ENCODE data around the gene C9orf40.

C9orf40 gene

GRCh38 chr9:74935008-74935407 lies 17.7 kb downstream of the C9orf40 start:
- DNase-seq: no peak

DNA sequence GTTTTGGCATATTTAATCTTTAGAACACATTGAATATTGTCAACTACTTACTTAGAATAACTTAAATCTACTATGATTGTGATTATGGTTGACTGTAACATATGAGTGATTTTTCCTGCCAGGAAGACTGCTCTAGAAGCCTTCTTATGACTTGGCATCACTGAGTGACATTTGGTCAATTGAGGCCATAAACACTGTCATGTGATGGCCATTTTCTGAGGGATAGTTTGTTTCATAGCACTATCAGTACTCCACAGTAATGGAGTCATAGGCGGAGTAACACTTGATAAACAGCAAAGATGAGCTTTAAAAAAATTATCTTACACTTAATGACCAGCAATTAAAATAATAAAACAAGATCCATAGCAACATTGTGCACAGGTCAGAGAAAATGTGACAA lies 31.0 kb downstream of the C9orf40 start:
- DNase-seq: no peak

- no peak for DNase-seq
These were observed 31.6 kb downstream of the C9orf40 start for GRCh38 chr9:74920944-74921626.

- no peak for DNase-seq
These were observed 42.7 kb downstream of the C9orf40 start for GRCh38 chr9:74910036-74910435.

GRCh38 chr9:74908665-74909064 lies 44.0 kb downstream of the C9orf40 start:
- DNase-seq: no peak

DNA sequence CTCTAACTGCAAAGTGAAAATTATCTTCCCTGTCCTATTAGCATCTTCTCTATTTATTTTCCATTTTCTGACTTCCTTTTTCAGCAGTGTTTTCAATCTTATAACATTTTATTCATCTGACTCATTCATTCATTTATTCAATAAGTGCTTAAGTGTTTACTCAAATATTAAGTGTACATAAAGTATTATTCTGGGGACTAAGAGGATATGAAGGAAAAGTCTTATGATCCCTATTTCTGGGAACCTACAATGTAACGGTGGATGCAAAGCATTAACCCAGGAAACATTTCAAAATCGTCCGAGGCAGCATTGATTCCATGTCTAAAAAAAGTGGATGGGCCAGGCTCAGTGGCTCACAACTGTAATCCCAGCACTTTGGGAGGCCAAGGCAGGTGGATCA lies 45.6 kb downstream of the C9orf40 start:
- no peak for DNase-seq

GRCh38 chr9:74901001-74901400 lies 51.7 kb downstream of the C9orf40 start:
- DNase-seq: no peak
